ENCODE data around the gene CEP78.
"Not testable (repeated sequence)": the region's sequence is repeated elsewhere in the genome, so short reads cannot be mapped to it uniquely, and the experiment has no call there.

The CEP78 gene, protein sequence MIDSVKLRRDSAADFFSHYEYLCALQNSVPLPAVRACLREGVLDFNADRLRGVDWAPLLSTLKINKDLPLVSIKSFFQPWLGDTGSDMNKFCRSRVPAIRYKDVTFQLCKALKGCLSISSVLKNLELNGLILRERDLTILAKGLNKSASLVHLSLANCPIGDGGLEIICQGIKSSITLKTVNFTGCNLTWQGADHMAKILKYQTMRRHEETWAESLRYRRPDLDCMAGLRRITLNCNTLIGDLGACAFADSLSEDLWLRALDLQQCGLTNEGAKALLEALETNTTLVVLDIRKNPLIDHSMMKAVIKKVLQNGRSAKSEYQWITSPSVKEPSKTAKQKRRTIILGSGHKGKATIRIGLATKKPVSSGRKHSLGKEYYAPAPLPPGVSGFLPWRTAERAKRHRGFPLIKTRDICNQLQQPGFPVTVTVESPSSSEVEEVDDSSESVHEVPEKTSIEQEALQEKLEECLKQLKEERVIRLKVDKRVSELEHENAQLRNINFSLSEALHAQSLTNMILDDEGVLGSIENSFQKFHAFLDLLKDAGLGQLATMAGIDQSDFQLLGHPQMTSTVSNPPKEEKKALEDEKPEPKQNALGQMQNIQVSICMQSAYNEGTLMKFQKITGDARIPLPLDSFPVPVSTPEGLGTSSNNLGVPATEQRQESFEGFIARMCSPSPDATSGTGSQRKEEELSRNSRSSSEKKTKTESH

DNA sequence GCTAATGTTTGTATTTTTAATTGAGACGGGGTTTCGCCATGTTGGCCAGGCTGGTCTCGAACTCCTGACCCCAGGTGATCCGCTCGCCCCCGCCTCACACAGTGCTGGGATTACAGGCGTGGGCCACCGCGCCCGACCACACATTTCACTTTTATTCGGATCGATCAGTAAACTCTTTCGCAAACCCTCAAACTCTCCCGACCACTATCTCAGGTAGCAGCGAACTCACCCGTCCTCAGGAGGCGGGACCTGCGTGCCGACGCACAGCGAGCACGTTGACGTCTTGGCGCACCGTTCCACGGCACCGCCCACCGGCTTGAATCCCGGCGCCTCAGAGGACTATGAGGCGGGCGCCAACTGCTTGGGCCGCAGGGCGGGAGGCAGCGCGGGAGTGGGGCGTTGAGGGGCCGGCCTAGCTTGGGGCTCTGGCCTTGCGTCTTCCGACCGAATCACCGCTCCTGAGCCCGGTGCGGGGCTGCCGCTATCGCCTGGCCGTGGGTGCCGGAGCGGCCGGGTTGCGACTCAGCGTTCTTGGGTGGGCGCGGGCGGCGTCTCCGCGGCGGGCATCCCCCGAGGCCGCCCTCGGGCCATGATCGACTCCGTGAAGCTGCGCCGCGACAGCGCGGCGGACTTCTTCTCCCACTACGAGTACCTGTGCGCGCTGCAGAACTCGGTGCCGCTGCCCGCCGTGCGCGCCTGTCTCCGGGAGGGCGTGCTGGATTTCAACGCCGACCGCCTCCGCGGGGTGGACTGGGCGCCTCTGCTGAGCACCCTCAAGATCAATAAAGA lies at the start of gene CEP78:
TSS of gene CEP78 (plus strand) at position 314 of the 789 bp plus-strand sequence. CDS start at position 590, 276 bp downstream.
- peak; percentile 38 to 87 for DNase-seq

DNA sequence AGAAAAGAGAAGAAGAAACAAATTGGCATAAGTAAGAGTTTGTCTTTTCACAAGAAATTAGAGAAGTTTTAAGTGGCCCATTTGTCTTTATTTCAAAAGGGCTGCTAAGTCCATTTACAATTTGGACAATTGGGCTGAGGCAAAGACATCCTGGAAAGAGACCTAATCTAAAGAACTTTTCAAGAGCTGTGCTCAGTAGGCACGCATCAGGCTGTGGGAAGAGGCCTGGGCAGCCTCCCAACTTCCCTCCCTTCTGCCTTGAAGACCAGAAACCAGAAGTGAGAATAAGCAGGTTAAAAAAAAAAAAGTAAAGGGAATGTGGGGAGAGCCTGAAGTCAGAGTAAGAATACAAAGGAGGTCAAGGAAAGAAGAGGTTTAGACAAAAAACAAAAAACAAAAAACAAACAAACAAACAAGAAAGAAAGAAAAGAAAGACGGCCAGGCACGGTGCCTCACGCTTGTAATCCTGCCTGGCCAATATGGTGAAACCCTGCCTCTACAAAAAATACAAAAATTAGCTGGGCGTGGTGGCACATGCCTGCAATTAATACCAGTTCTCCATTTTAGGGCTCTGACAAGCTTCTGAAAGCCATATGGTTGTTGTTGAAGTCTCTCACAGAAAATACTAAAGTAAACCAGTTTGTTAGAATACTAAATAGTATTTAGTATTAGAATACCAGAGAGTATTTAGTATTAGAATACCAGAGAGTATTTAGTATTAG lies 48.0 kb upstream of the CEP78 start:
- no peak for DNase-seq

DNA sequence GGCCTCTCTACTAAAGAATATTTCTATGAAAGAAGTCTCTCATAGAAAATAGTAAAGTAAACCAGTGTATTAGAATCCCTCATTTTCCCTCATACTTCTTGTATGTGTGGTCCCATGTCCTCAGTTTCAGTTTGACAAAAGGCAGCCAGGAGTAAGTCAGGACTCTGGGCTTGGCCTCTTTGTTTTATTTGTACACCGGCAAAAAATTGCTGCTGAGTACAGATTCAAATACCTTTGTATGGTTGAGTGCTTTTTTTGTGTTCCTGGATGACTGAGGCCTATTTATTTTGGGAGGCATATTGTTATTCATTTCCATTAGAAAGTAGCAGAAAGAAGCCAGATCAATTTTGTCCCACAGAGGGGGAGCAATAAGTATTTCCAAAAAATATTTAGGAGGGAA lies 47.3 kb upstream of the CEP78 start:
- DNase-seq = no peak

DNA sequence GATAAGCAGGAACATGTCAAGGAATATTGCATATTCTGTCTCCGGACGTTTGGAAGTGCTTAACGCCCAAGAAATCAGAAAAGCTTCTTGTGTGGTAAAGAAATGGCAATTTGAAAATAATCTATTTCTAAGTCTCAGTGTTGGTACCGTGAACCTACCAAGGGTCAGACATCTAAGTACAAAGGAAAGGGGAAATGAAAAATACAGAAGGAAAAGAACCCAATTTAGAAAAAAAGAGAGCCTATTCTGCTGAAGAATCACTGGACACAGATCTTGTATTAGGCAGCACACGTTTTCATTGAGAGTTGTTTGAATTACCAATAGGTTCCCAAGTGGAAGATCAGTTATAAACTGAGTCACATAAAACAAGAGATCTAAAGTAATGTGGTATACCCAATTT lies 46.9 kb upstream of the CEP78 start:
- no peak for DNase-seq

DNA sequence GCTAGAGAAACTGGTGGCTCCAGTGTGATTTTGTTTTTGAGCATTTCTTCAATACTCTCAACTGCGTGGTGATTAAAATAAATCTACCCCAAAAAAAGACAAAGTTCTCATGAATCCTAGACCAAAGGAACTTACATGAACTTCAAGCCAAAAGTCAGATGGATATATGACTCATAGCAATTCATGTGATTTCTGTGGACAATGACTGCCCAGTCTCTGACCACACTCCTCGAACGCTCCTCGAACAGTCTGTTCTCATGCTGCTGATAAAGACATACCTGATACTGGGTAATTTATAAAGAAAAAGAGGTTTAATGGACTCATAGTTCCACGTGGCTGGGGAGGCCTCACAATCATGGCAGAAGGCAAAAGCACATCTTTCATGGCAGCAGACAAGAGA lies 46.4 kb upstream of the CEP78 start:
- no peak for DNase-seq

DNA sequence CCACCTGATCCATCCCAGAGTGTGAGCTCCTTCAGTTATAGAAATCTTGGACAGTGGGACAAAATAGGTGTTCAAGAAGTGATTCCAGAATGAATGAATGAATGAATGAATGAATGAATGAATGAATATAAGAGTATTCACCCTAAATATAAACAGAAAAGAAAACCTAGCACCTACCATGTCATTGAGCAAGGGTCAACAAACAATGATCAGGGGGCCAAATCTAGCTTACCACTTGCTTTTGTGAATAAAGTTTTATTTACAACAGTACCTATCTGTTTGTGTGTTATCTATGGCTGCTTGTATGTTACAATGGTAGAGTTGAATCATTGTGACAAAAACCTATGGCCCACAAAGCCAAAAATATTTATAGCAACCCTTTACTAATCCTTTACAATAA lies 43.9 kb upstream of the CEP78 start:
- DNase-seq = no peak

DNA sequence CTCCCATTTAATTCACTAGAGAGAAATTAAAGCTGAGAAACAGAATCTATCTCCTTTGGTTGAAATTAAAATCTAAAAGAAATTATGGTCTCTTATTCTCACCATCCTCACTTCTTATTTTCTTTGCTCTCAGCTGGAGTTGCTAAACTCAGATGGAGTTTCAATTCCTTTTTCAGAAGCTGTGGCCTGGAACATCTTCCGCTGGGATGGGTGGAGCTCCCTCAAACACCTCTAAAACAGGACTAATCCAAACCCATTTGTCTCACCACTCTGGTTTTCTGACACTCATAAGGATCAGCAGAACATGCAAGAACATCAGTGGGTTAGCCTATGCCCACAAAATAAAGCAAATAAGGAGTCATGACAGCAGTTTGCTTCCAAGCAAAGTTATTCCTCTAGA lies 39.6 kb upstream of the CEP78 start:
- no peak for DNase-seq

DNA sequence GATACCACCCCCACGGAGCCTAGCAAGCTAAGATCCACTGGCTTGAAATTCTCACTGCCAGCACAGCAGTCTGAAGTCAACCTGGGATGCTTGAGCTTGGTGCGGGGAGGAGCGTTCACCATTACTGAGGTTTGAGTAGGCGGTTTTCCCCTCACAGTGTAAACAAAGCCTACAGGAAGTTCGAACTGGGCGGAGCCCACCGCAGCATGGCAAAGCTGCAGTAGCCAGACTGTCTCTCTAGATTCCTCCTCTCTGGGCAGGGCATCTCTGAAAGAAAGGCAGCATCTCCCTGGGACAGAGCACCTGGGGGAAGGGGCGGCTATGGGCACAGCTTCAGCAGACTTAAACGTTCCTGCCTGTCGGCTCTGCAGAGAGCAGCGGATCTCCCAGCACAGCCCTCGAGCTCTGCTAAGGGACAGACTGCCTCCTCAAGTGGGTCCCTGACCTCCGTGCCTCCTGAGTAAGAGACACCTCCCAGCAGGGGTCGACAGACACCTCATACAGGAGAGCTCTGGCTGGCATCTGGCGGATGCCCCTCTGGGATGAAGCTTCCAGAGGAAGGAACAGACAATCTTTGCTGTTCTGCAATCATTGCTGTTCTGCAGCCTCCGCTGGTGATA lies 34.6 kb upstream of the CEP78 start:
- DNase-seq = not testable (repeated sequence)

DNA sequence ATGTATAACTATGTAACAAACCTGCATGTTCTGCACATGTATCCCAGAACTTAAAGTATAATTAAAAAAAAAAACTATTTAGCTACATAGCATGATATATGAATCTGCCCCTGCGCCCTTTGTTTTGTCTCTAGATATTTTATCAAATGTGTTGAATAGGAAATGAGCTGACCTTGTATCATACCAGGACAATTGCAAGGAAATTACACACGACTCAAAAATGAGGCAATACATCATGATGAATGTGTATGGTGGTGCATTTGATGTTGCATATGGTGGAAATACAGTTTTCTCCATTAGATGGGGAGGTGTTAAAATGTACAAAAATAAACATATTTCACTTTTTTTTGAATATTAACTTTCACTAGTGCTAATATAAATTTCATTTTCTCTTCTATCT lies 28.6 kb upstream of the CEP78 start:
- no peak for DNase-seq

DNA sequence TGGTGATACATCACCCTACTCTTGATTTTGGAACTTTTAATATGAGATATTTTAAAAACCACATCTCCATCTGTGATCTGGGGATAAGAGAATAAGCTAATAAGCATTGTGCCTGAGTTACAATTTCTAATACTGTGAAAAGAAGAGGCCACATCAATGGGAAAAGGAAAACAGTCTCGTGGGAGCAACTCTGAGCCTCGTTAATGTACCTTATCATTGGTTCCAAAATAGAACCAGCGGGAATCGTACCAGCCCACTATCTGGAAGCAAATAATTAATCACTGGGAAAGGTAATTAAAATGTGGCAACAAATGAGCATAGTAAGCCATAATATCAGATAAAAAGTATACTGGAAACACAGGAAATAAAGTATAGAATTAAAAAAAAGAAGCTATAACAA lies 28.0 kb upstream of the CEP78 start:
- no peak for DNase-seq

DNA sequence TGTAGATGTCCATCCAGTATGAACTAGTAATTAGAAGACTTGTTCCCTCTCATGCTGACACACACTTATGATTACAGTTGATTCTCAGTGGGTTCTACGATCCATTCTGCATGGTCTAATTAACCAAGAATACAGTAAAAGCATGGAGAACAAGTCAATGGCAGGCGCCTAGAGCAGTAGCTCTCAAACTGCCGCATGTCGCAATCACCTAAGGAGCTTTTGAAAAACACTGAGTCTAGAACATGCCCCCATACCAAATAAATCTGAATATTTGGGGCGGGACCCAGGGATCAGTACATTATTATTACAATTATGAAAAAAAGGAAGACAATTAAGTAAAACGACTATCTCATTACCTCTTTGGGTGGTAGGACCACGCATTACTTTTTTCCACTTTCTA lies 26.7 kb upstream of the CEP78 start:
- no peak for DNase-seq

DNA sequence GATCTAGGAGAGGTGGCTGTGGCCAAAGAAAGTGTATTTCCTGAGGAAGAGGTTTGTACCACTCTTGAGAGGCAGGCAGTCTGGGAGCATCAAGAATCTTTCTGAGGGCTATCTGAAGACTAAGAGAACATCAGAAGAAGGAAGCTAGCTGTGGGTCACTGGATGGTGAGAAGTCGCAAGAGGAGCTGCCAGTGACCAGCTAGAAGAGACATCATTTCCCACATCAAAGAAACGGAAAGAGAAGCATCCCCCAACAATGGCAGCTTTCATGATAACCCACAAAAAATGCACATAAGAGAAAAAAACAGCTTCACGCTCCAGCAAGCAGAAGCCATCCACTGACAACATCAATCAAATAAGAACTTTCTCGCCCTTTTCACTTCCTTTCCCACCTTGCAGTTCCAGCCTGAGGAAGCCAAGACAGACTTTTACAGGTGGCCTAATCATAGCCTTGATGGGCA lies 25.0 kb upstream of the CEP78 start:
- DNase-seq = no peak

DNA sequence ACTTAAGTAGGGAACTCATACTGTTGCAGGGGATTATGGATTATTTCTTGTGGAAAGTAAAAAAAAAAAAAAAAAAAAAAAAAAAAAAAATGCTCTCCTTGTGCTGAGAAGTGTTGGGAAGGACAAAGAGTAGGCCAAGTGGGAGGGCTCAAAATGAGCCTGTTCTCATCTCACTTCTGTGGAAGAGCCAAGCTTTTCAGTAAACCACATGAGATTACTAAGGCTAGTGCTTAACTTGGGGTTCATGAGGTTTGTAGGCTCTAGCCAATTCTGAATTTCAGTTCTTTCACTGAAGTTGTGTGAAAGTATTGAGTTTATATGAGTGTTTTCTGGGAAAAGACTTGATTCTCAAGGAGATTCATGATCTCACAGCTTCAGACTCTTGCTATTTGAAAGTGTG lies 23.0 kb upstream of the CEP78 start:
- no peak for DNase-seq

DNA sequence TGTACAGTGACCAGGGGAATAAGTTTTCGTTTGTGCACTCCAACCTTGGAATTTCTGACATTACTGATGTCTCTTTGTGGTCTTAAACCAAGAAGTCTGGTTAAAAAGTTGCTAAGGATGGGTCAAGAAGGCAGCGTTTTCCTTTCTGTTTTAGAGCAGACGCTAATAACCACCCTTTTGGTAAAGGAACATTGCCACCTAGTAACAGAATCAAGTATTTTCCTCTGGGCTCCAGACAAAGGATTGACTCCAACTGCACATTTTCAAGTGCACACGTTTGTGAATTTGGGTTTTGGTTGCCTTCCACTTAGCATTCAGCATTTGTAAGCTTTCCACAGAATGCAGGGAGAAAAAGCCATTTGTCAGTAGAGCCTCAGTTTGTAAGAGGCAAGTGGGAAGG lies 22.2 kb upstream of the CEP78 start:
- DNase-seq = no peak

DNA sequence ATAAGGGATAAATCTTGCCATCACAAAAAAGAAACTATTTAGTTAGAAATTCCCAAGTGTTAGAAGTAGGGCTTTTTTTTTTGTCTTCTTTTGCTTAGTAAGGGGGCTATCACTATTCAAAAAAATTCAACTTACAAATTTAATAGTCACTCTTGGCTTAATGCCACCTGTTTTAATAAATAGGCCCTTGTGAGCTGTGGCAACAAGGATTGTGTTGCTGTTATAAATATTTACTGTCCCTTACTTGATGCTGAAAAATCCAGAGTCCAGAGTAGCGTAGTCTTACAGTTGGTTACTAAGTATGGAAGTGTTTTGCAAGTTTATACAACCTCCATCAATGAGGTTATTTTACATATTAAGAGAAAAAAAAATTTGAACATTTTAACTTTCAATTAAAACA lies 21.4 kb upstream of the CEP78 start:
- DNase-seq = no peak

DNA sequence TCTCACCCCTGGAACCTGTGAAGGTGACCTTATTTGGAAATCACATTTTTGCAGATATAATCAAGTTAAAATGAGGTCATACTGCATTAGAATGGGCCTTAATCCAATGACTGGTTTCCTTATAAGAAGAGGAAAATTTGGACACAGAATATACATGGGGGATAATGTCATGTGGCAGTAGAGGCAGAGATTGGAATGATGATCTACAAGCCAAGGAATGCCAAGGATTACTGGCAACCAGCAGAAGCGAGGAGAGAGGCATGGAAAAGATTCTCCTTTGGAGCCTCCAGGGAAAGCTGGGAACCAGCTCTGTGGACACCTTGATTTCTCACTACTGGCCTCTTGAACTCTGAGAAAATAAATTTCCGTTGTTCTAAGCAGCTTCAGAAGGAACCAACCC lies 20.2 kb upstream of the CEP78 start:
- DNase-seq = no peak

DNA sequence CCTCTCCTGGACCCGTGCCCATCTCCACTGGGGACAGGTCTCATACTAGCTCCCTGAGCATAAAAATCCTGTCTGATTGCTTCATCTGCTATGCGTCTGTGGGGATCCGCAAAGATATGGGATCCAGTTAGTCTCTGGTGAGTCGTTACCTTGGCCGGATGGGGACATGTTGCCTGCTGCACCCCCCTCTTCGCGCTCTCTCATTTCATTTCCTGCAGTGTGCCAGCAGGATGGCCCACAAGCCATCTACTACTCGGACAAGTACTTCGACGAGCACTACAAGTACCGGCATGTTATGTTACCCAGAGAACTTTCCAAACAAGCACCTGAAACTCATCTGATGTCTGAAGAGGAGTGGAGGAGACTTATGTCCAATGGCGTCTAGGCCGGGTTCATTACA lies 17.0 kb upstream of the CEP78 start:
- no peak for DNase-seq

DNA sequence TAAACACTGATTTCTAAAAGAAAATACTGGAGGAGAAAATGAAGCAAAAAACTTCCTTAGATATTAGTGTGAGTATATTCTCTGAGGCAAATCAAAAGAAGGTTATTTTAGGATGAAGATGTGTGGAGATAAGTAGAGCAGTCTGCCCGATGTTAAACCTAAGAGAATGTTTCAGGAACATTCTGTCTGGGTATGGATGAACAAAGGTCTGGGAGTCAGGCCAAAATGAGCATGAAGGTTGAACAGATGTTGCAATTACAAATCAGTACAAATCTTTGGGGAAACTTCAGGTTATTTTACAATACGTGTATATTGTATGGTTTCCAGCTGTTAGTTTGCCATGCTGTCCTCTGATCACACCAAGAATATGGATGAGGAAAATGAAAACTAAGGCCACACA lies 14.4 kb upstream of the CEP78 start:
- DNase-seq = no peak

DNA sequence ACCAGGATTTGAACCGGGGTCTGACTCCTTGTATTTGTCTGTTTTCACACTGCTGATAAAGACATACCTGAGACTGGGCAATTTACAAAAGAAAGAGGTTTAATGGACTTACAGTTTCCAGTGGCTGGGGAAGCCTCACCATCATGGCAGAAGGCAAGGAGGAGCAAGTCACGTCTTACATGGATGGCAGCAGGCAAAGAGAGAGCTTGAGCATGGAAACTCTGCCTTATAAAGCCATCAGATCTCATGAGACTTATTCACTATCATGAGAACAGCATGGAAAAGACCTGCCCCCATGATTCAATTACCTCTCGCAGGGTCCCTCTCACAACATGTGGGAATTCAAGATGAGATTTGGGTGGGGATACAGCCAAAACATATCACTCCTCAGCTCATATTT lies 14.0 kb upstream of the CEP78 start:
- DNase-seq = not testable (repeated sequence)

DNA sequence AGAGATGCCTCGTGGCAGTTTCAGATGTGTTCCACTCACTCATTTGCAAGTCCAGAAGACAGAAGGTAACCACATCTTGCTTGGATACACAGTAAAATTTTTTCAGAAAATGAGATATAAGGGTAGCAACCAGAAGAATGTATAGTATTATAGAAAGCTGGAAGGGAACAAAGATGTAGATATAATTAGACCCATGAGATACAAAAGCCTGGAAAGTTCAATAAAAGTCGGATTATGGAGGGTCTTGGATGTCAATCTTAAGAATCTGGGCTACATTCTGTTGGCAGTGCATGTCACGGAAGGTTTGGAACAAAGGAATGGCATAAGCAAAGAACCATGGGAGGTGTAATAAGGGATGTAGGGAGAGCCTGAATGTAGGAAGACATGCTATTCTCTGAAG lies 5.1 kb upstream of the CEP78 start:
- no peak for DNase-seq

DNA sequence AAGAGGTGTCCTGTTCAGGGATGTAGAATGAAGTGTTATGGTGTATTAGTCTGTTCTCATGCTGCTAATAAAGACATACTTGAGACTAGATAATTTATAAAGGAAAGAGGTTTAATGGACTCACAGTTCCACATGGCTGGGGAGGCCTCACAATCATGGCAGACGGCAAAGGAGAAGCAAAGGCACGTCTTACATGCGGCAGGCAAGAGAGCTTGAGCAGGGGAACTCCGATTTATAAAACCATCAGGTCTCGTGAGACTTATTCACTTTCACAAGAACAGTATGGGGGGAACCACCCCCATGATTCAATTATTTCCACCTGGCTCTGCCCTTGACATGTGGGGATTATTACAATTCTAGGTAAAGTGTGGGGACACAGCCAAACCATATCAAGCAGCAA lies 3.4 kb upstream of the CEP78 start:
- not testable (repeated sequence) for DNase-seq

DNA sequence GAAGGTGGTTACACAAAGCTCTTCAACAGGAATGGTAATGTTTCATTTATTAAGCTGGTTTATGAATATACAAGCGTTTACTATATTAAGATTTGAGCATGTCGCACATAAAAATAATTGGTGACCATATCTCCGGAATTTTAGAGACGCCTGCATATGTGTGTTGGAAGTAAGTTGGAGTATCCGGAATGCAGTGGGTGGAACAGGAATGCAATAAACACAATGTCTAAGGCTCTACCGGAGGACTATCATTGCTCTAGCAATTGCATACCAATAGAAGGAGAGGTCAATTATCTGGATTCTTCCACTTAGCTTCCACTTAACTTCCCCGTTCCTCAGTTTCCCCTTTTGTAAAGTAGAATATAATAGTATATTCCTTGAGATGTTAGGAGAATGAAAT lies 1.1 kb upstream of the CEP78 start:
- no peak for DNase-seq

All from NCI-H446 (cell line).